ENCODE measurements around the gene ANKRD9. TPM values are rescaled to one million over a fixed set of nuclear protein-coding genes. Genes with fewer than 3 reads are reported as not detected.

The ANKRD9 gene
- total RNA-seq, 1 experiment from 2014 or later = 23.7 TPM

DNA sequence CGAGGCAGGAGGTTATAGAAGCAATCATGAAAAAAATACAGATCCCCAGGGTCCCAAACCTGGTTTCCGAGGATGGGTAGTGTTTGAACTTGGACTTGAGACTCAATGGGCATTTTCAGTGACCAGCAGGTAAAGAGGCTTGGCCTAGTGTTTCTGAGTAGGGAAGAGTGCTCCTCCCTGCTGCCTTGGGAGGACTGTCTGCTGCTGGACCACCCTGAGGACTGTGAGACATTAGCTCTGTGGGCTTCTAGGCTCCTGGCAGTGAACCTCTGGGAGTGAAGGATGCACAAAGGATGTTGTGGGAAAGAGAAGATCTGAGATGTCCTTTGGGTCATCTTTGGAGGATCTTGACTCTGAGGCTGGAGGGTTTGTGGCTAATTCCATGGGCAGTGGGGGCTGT, 30.5 kb downstream of the ANKRD9 start:
- ATAC-seq = no peak
- H3K9me3 ChIP-seq (ENCODE audit: control insufficient read depth, insufficient read depth, low read depth, low read length) = no peaks in the 10 kb centered on the region
- intact Hi-C loops (cut with micrococcal nuclease; ENCODE audit: unreplicated experiment) (no loop called here), in situ Hi-C loops (cut with HindIII; ENCODE audit: low pct_unique_long_range_greater_than_20kb, low sequenced_read_pairs) (no loop called here)
- no peaks in the 10 kb centered on the region for H3K36me3 ChIP-seq (ENCODE audit: control insufficient read depth, insufficient read depth, low read length)
- TF ChIP-seq, protein P1, sequence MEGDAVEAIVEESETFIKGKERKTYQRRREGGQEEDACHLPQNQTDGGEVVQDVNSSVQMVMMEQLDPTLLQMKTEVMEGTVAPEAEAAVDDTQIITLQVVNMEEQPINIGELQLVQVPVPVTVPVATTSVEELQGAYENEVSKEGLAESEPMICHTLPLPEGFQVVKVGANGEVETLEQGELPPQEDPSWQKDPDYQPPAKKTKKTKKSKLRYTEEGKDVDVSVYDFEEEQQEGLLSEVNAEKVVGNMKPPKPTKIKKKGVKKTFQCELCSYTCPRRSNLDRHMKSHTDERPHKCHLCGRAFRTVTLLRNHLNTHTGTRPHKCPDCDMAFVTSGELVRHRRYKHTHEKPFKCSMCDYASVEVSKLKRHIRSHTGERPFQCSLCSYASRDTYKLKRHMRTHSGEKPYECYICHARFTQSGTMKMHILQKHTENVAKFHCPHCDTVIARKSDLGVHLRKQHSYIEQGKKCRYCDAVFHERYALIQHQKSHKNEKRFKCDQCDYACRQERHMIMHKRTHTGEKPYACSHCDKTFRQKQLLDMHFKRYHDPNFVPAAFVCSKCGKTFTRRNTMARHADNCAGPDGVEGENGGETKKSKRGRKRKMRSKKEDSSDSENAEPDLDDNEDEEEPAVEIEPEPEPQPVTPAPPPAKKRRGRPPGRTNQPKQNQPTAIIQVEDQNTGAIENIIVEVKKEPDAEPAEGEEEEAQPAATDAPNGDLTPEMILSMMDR (IDR thresholded peaks at IDR 0.05) = no peak
- no peak for TF ChIP-seq POLR2AphosphoS5 (IDR thresholded peaks at IDR 0.05; ENCODE audit: low read depth, low read length)
- no peak for TF ChIP-seq TCF7L2 (IDR thresholded peaks at IDR 0.05; ENCODE audit: low read depth, low read length)
- ChIA-PET CTCF (no interaction called here), POLR2A (no interaction called here)
- no peak for DNase-seq (ENCODE audit: low read depth, low spot score)
- no peaks in the 10 kb centered on the region; the same call in 1 of the 2 replicates for H3K4me1 ChIP-seq (ENCODE audit: control insufficient read depth, insufficient read depth, low read length)
- no TSS peak for BruUV-seq (replicated peaks)
- H3K27me3 ChIP-seq (ENCODE audit: control insufficient read depth, insufficient read depth, low read length) = no peaks in the 10 kb centered on the region
- no peak overlapping the region for H3K4me3 ChIP-seq (ENCODE audit: low read depth in 2 of 2, low read length in 2 of 2)
- no peak overlapping the region for H3K27ac ChIP-seq (ENCODE audit: low read length)

GRCh38 chr14:102474934-102475333, 34.6 kb downstream of the ANKRD9 start:
- Histone ChIP-seq H3K4me1 (ENCODE audit: control insufficient read depth, insufficient read depth, low read length) (no peaks in the 10 kb centered on the region), H3K36me3 (ENCODE audit: control insufficient read depth, insufficient read depth, low read length) (no peaks in the 10 kb centered on the region), H3K27ac (ENCODE audit: low read length) (no peak overlapping the region), H3K27me3 (ENCODE audit: control insufficient read depth, insufficient read depth, low read length) (no peaks in the 10 kb centered on the region), H3K9me3 (ENCODE audit: control insufficient read depth, insufficient read depth, low read depth, low read length) (no peaks in the 10 kb centered on the region), H3K4me3 (ENCODE audit: low read depth in 2 of 2, low read length in 2 of 2) (no peak overlapping the region)
- POLR2A ChIA-PET = no interaction called here
- CTCF ChIA-PET = no interaction called here
- intact Hi-C loops (cut with micrococcal nuclease; ENCODE audit: unreplicated experiment) = no loop called here
- TF ChIP-seq, protein P2, sequence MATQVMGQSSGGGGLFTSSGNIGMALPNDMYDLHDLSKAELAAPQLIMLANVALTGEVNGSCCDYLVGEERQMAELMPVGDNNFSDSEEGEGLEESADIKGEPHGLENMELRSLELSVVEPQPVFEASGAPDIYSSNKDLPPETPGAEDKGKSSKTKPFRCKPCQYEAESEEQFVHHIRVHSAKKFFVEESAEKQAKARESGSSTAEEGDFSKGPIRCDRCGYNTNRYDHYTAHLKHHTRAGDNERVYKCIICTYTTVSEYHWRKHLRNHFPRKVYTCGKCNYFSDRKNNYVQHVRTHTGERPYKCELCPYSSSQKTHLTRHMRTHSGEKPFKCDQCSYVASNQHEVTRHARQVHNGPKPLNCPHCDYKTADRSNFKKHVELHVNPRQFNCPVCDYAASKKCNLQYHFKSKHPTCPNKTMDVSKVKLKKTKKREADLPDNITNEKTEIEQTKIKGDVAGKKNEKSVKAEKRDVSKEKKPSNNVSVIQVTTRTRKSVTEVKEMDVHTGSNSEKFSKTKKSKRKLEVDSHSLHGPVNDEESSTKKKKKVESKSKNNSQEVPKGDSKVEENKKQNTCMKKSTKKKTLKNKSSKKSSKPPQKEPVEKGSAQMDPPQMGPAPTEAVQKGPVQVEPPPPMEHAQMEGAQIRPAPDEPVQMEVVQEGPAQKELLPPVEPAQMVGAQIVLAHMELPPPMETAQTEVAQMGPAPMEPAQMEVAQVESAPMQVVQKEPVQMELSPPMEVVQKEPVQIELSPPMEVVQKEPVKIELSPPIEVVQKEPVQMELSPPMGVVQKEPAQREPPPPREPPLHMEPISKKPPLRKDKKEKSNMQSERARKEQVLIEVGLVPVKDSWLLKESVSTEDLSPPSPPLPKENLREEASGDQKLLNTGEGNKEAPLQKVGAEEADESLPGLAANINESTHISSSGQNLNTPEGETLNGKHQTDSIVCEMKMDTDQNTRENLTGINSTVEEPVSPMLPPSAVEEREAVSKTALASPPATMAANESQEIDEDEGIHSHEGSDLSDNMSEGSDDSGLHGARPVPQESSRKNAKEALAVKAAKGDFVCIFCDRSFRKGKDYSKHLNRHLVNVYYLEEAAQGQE (IDR thresholded peaks at IDR 0.05; ENCODE audit: insufficient read depth in 1 of 2, low read depth in 2 of 2, low read length in 1 of 2) = no peak
- TF ChIP-seq, protein P1 (IDR thresholded peaks at IDR 0.05) = no peak
- no peak for TF ChIP-seq TCF7L2 (IDR thresholded peaks at IDR 0.05; ENCODE audit: low read depth, low read length)
- no peak for TF ChIP-seq POLR2AphosphoS5 (IDR thresholded peaks at IDR 0.05; ENCODE audit: low read depth, low read length)
- DNase-seq (ENCODE audit: low read depth, low spot score) (no peak), ATAC-seq (no peak)
- BruUV-seq (replicated peaks) = no TSS peak
- in situ Hi-C loops (cut with HindIII; ENCODE audit: low pct_unique_long_range_greater_than_20kb, low sequenced_read_pairs) = no loop called here

- Histone ChIP-seq H3K4me3 (ENCODE audit: low read depth in 2 of 2, low read length in 2 of 2) (no peak overlapping the region), H3K4me1 (ENCODE audit: control insufficient read depth, insufficient read depth, low read length) (no peaks in the 10 kb centered on the region), H3K9me3 (ENCODE audit: control insufficient read depth, insufficient read depth, low read depth, low read length) (no peaks in the 10 kb centered on the region), H3K27ac (ENCODE audit: low read length) (no peak overlapping the region), H3K27me3 (ENCODE audit: control insufficient read depth, insufficient read depth, low read length) (no peaks in the 10 kb centered on the region), H3K36me3 (ENCODE audit: control insufficient read depth, insufficient read depth, low read length) (no peaks in the 10 kb centered on the region)
- ChIA-PET CTCF (no interaction called here), POLR2A (no interaction called here)
- DNase-seq (ENCODE audit: low read depth, low spot score) (no peak), ATAC-seq (no peak)
- TF ChIP-seq SIN3A (IDR thresholded peaks at IDR 0.05; ENCODE audit: borderline replicate concordance, insufficient read depth, low read depth, low read length) = no peak
- TF ChIP-seq, protein P2 (IDR thresholded peaks at IDR 0.05; ENCODE audit: insufficient read depth in 1 of 2, low read depth in 2 of 2, low read length in 1 of 2) = no peak
- no peak for TF ChIP-seq POLR2AphosphoS5 (IDR thresholded peaks at IDR 0.05; ENCODE audit: low read depth, low read length)
- TF ChIP-seq, protein P1 (IDR thresholded peaks at IDR 0.05) = no peak
- no peak for TF ChIP-seq TCF7L2 (IDR thresholded peaks at IDR 0.05; ENCODE audit: low read depth, low read length)
- BruUV-seq (replicated peaks) = no TSS peak
- in situ Hi-C loops (cut with HindIII; ENCODE audit: low pct_unique_long_range_greater_than_20kb, low sequenced_read_pairs) (no loop called here), intact Hi-C loops (cut with micrococcal nuclease; ENCODE audit: unreplicated experiment) (no loop called here)
These were observed 36.0 kb downstream of the ANKRD9 start for GRCh38 chr14:102473559-102473958.
